ENCODE results near the gene PIWIL4. TPM values are rescaled to one million over a fixed set of nuclear protein-coding genes. Genes with fewer than 3 reads are reported as not detected.
A peak's percentile ranks its signal among the peaks of the same experiment; 100 is the strongest.

PIWIL4 gene
- total RNA-seq, 1 experiment from 2014 or later, result not detected

- H3K9me3 ChIP-seq (ENCODE audit: control insufficient read depth, low read depth, low read length), result peaks cover 6% of the 10 kb centered on the region
- H3K36me3 Mint-ChIP-seq (ENCODE audit: insufficient read depth in 1 of 3, low read depth in 3 of 3), result peaks cover 11 to 38% (median 31%) of the 10 kb centered on the region in 3 experiments
These were observed 98.0 kb downstream of the PIWIL4 start for GRCh38 chr11:94665116-94665659.

More at GRCh38 chr11:94665116-94665659, 98.0 kb downstream of the PIWIL4 start:
- Histone ChIP-seq H2AK5ac (ENCODE audit: insufficient read length, low read length) (no peak overlapping the region), H4K5ac (ENCODE audit: insufficient read length, low read depth, low read length) (no peak overlapping the region), H2BK120ac (ENCODE audit: low read depth, low read length, poor library complexity, severe bottlenecking) (no peak overlapping the region), H2BK15ac (ENCODE audit: low read depth, low read length) (no peak overlapping the region), H3K27me3 (ENCODE audit: insufficient read depth, low read length) (no peaks in the 10 kb centered on the region), H3K23me2 (ENCODE audit: insufficient read length, low read depth, low read length, poor library complexity, severe bottlenecking) (no peaks in the 10 kb centered on the region), H2BK20ac (ENCODE audit: low read depth, low read length, poor library complexity, severe bottlenecking) (no peak overlapping the region), H3K23ac (ENCODE audit: insufficient read length, low read depth, low read length) (no peak overlapping the region), H3K4me2 (ENCODE audit: insufficient read depth, insufficient read length, low read length) (no peak overlapping the region), H2BK12ac (ENCODE audit: insufficient read length, low read depth, low read length) (no peak overlapping the region), H4K20me1 (ENCODE audit: control insufficient read depth, insufficient read depth, insufficient read length) (no peaks in the 10 kb centered on the region), H3K18ac (ENCODE audit: insufficient read length, low read depth, low read length) (no peak overlapping the region), H3K79me1 (ENCODE audit: insufficient read depth, low read depth, low read length, poor library complexity, severe bottlenecking) (no peaks in the 10 kb centered on the region), H3K56ac (ENCODE audit: insufficient read length, low read depth, low read length) (no peak overlapping the region), H4K8ac (replicated peaks; ENCODE audit: insufficient read length, low read depth, low read length) (no peak overlapping the region), H3K4ac (ENCODE audit: low read depth, low read length) (no peak overlapping the region), H3K27ac (ENCODE audit: insufficient read length, low read depth, low read length) (no peak overlapping the region), H3K79me2 (ENCODE audit: insufficient read depth, low read length) (0 out of 2 replicates have a peak, but pooled peaks cover 1% of the 10 kb centered on the region), H2BK5ac (ENCODE audit: insufficient read length, low read length) (no peak overlapping the region), H2AFZ (ENCODE audit: low read length) (no peak overlapping the region), H3K9ac (ENCODE audit: extremely low read depth, insufficient read length, low read length) (no peak overlapping the region), H4K91ac (ENCODE audit: insufficient read length, low read depth, low read length) (no peak overlapping the region), H3K4me1 (ENCODE audit: insufficient read depth, low read length) (peaks cover 5% of the 10 kb centered on the region), H3T11ph (ENCODE audit: low read length) (no peak overlapping the region), H3K14ac (ENCODE audit: insufficient read depth, low read length) (no peak overlapping the region)
- no peak for TF ChIP-seq CTCF (conservative IDR thresholded peaks at IDR 0.05)
- peaks cover 4 to 8% of the 10 kb centered on the region in 2 experiments; a peak in 4 of 5 replicates for H3K9me3 Mint-ChIP-seq
- peak overlapping the region in 1 of 3 experiments; percentile 24; a peak in 1 of 7 replicates for H3K27ac Mint-ChIP-seq
- no peak overlapping the region for H3K4me3 Mint-ChIP-seq
- H3K4me1 Mint-ChIP-seq, result peaks cover 19 to 36% of the 10 kb centered on the region in 2 experiments
- DNase-seq, result no peak
- no peaks in the 10 kb centered on the region for H3K27me3 Mint-ChIP-seq (ENCODE audit: low read depth)
- no CpG with 5 or more reads among the region's 4 CpGs for WGBS (ENCODE audit: extremely low coverage, insufficient read length, low lambda C conversion rate)
